GM19324 (cell line): ENCODE measurements around the gene RBM34.
"Not testable (repeated sequence)": the region's sequence is repeated elsewhere in the genome, so short reads cannot be mapped to it uniquely, and the experiment has no call there.

Source experiments
- ATAC-seq: cut with Tn5 transposase; IDR thresholded peaks from one replicate; pipeline ENCODE4 v1.9.1; 2021; ENCODE audit warnings: mild to moderate bottlenecking, moderate library complexity; ENCODE audit not compliant: unreplicated experiment, low FRiP score

RBM34 gene

DNA sequence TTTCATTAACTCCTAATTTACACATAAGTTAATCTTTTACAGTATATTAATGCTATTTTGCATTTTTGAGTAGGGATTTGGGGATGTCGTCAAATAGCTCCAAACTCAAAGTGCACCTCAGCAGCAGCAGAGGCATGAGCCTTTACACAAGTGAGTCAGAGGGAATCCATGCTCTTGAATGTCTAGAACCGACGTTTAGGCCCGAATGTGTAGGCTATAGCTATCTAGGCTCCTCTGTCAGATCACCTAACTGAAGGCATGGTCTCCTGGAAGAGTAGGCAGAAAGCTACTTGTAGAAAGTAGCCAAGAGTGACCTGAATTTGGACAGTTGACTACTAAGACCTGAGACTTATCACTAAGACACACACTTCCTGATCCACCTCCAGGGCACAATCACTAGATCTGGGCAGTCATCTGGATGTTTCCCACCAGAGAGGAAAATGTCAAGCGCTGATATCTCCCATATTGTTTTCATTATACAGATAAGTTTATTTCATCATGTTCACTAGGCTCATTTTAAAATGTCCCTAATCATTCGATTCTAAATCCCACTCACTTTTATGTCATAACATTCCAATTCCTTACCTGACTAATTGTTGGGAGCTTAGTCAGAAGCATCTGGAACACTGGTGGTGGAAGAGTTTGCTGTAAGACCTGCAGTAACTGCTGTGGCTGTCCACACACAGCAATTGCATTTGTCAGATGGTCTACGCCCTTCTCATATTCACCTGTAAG lies 47.7 kb downstream of the RBM34 start:
- ATAC-seq = no peak

GRCh38 chr1:235112297-235113182 lies 48.5 kb downstream of the RBM34 start:
- ATAC-seq = no peak

GRCh38 chr1:235111107-235111506 lies 49.9 kb downstream of the RBM34 start:
- ATAC-seq = no peak

DNA sequence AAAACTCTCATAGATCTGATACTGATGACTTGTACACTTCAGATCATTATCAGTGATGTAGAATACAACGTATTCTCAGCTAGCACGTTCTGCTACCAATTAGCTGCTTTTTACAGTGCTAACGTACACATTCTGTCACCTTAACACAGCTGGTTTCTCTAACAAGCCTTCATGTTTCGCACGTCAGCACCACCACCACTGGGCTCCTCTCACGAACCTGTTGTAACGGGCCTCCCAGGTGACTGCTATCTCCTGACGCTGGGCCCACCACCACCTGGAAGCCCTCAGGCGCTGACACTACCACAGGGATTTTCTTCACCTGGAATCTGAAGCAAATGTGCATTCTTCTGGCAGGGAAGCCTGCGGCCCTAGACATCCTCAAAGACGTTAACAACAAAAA lies 52.2 kb downstream of the RBM34 start:
- no peak for ATAC-seq

- no peak for ATAC-seq
Observed at GRCh38 chr1:235108185-235108593, 52.9 kb downstream of the RBM34 start.

- ATAC-seq = no peak
Observed at GRCh38 chr1:235107368-235108184, 53.5 kb downstream of the RBM34 start.

DNA sequence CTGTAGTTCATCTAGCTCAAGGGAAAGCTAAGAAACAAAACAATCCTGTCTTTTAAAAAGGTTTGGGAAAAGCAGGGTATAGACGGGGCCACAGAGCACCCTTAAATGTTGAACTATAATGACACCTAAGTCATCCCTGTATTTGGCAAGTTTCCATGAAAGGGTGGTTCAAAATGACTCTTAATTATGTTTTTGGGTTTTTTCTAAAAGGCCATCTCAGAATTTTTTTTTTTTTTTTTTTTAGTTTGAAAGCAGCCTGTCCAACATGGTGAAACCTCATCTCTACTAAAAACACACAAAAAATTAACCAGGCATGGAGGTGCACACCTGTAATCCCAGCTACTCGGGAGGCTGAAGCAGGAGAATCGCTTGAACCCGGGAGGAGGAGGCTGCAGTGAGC lies 54.6 kb downstream of the RBM34 start:
- no peak for ATAC-seq

GRCh38 chr1:235105051-235106043 lies 55.7 kb downstream of the RBM34 start:
- peak; percentile 60 for ATAC-seq

DNA sequence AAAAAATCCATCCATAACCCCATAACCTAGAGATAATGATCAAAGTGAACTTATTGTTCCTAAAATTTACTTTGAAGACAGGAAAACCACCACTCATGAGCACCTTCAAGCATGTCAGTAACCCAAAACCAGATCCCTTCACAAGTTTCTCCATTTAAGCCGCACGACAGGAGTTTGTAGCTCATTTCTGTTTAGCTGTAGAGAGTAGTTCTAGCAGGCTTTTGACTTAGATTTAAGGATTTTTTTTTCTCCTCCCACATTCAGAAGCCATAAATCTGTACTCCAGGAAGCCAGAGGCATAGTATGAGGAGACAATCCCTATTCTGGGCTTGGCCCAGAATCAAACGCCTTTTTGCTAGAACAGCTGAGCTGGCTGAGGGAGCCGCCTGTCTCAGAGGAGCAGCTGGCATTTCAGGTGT lies 58.0 kb downstream of the RBM34 start:
- ATAC-seq = no peak

- no peak for ATAC-seq
Observed at GRCh38 chr1:235102259-235102582, 58.8 kb downstream of the RBM34 start.

DNA sequence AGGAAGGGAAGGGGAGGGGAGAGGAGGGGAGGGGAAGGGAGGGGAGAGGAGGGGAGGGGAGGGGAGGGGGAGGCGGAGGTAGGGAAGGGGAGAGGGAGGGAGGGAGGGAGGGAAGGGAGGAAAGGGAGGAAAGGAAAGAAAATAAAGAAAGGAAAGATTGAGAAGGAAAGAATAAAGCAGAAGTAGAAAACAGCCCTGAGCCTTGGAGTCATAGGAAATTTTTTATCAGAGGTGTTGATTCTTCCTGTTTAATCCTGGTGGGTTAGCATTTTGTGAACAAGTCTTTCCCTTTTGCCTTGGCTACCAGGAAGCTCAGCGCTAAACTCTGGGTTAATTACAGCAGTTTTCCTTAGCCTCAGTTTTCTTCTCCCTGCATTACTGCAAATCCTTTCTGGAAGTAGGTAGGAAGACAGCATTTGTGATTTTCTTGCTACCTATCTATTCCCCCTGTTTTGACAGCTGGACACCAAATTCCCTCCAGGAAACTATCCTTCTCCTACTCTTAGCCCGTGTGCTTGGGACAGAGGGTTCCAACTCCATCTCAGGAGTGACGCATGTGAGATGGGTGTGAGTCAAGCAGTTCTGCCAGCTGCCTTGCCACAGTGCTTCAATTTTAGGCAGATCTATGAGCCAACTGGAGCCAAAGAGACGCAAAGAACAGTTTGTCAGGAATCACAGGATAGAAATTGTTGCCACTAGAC lies 59.3 kb downstream of the RBM34 start:
- no peak for ATAC-seq

DNA sequence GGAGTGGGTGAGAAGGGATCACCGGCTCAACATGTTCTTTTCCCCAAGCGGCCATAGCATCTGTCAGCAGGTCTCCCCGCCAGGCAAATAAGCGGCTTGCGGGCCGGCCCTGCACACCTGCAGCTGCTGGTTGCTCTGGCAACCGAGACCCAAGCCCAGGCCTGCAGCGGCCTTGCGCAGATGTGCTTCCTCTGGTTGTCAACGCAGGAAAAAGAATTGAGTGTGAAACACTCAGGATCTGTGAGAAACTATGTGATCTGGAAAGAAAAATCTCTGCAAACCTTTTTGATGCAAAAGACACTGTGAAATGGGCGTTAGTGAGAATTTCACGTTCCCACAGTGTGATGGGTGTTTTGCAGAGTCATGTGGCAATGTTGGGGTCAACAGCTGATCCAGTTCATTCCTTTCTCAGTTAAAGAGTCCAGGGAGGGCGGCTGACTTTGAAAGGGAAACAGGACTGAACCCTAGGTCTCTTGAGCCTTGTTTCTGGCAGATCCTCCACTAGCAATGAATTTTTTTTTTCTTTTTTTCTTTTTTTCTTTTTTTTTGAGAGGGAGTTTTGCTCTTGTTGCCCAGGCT lies 60.8 kb downstream of the RBM34 start:
- ATAC-seq = no peak

GRCh38 chr1:235098991-235099390 lies 62.1 kb downstream of the RBM34 start:
- no peak for ATAC-seq

DNA sequence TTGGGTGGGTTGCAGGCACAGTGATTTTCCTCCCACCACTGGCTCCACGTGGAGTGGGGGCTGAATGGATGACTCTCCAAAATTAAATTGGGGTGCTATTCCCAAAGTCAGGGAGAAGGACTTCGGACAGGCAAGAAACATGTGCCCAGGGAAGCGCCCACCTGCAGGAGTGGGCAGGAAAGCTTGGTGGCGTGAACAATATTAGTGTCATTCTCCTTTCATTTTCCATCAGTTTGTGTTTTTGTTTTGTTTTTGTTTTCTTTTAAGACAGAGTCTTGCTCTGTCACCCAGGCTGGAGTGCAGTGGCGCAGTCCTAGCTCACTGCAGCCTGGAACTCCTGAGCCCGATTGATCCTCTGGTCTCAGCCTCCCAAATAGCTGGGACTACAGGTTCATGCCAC lies 62.5 kb downstream of the RBM34 start:
- ATAC-seq = no peak

DNA sequence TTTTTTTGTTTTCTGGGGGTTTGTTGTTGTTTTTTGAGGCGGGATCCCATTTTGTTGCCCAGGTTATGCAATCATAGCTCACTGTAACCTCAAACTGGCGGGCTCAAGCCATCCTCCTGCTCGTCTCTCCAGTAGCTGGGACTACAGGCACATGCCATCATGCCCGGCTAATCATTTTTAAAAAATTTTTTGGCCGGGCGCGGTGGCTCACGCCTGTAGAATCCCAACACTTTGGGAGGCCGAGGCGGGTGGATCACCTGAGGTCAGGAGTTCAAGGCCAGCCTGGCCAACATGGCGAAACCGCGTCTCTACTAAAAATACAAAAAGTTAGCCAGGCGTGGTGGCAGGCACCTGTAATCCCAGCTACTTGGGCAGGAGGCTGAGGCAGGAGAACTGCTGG lies 63.5 kb downstream of the RBM34 start:
- not testable (repeated sequence) for ATAC-seq

DNA sequence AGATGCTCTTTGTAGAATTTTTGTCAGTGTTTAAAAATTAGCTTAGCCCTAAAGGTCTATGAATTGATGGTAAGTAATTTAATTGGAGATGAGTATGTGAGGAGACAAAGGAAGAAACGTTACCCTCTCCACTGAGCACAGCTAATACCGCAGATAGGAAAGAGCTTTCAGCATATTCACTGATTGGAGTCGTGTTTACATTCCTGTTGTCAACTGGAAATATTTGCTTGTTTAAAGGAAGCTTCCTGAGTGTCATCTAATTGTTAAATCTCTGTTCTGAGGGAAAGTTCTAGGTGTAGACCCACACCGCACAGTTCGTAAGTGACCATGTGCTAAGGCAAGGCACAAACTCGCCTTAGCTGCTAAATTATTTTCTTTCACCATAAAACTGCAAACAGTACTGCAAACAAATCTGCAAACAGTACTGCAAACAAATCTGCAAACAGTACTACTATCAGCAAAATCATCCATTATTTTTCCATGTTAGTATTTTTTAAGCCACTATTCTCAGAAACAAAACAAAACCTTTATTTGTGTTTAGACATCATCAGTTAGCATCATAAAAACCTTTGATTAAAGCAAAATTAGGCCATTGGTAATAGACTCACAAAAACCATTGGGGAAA lies 65.0 kb downstream of the RBM34 start:
- ATAC-seq = no peak

- no peak for ATAC-seq
Observed at GRCh38 chr1:235093696-235094592, 67.1 kb downstream of the RBM34 start.
